ENCODE measurements around the gene EIF3A. TPM values are rescaled to one million over a fixed set of nuclear protein-coding genes. Genes with fewer than 3 reads are reported as not detected.

Gene EIF3A
- 100 to 1,000 TPM; 127 to 131 TPM for total RNA-seq

GRCh38 chr10:119080521-119081259, at the start of gene EIF3A:
EIF3A (minus strand) TSS chr10:119080817; CDS start chr10:119080676, 141 bp downstream.
- H3K9me3 Mint-ChIP-seq, result no peaks in the 10 kb centered on the region
- DNase-seq, result peak; percentile 90
- TF ChIP-seq CTCF (IDR thresholded peaks at IDR 0.05), result no peak
- peak within 1 kb of the TSS; percentile 87 for H3K4me3 Mint-ChIP-seq
- intact Hi-C loops (cut with micrococcal nuclease), result no loop called here
- POLR2A ChIA-PET, result interaction anchor here (0.8 to 3.6 kb wide), 11 partner anchors 9 to 122 kb away, joined by 3 to 20 read pairs (median 5); no protein-coding TSS in a partner anchor
- peak within 1 kb of the TSS; percentile 95 for H3K27ac Mint-ChIP-seq
- H3K4me1 Mint-ChIP-seq (ENCODE audit: low read depth), result peaks cover 25% of the 10 kb centered on the region
- no peaks in the 10 kb centered on the region for H3K27me3 Mint-ChIP-seq
- peaks cover 43% of the 10 kb centered on the region for H3K36me3 Mint-ChIP-seq (ENCODE audit: low read depth)
- ATAC-seq, result peak; percentile 81
- CTCF ChIA-PET, result interaction anchor here (0.8 kb wide), 1 partner anchor 128 kb away, joined by 3 read pairs; no protein-coding TSS in a partner anchor

GRCh38 chr10:119129721-119130120, 49.1 kb upstream of the EIF3A start:
- ATAC-seq (no peak), DNase-seq (no peak)
- no peak overlapping the region for H3K27ac Mint-ChIP-seq
- ChIA-PET POLR2A (interaction anchor here (2.3 kb wide), 1 partner anchor 9 kb away, joined by 11 read pairs; no protein-coding TSS in a partner anchor), CTCF (interaction anchor here (1.5 kb wide), 1 partner anchor 9 kb away, joined by 3 read pairs; no protein-coding TSS in a partner anchor)
- no peak overlapping the region for H3K4me3 Mint-ChIP-seq
- H3K27me3 Mint-ChIP-seq, result no peaks in the 10 kb centered on the region
- H3K4me1 Mint-ChIP-seq (ENCODE audit: low read depth), result peaks cover 35% of the 10 kb centered on the region
- H3K36me3 Mint-ChIP-seq (ENCODE audit: low read depth), result peaks cover 56% of the 10 kb centered on the region
- H3K9me3 Mint-ChIP-seq, result no peaks in the 10 kb centered on the region
- intact Hi-C loops (cut with micrococcal nuclease), result no loop called here
- no peak for TF ChIP-seq CTCF (IDR thresholded peaks at IDR 0.05)

GRCh38 chr10:119125942-119126341, 45.3 kb upstream of the EIF3A start:
- intact Hi-C loops (cut with micrococcal nuclease), result no loop called here
- POLR2A ChIA-PET, result no interaction called here
- H3K9me3 Mint-ChIP-seq, result no peaks in the 10 kb centered on the region
- H3K4me3 Mint-ChIP-seq, result no peak overlapping the region
- peaks cover 7% of the 10 kb centered on the region for H3K4me1 Mint-ChIP-seq (ENCODE audit: low read depth)
- ATAC-seq (no peak), DNase-seq (no peak)
- CTCF ChIA-PET, result interaction anchor here (1.3 kb wide), 1 partner anchor 57 kb away, joined by 3 read pairs; no protein-coding TSS in a partner anchor
- peaks cover 39% of the 10 kb centered on the region for H3K36me3 Mint-ChIP-seq (ENCODE audit: low read depth)
- TF ChIP-seq CTCF (IDR thresholded peaks at IDR 0.05), result no peak
- no peaks in the 10 kb centered on the region for H3K27me3 Mint-ChIP-seq
- no peak overlapping the region for H3K27ac Mint-ChIP-seq

GRCh38 chr10:119120875-119121274, 40.3 kb upstream of the EIF3A start:
- intact Hi-C loops (cut with micrococcal nuclease), result no loop called here
- Mint-ChIP-seq H3K27me3 (no peaks in the 10 kb centered on the region), H3K9me3 (no peaks in the 10 kb centered on the region), H3K36me3 (ENCODE audit: low read depth) (peaks cover 19% of the 10 kb centered on the region), H3K27ac (peak overlapping the region; percentile 46), H3K4me1 (ENCODE audit: low read depth) (peaks cover 10% of the 10 kb centered on the region), H3K4me3 (no peak overlapping the region)
- TF ChIP-seq CTCF (IDR thresholded peaks at IDR 0.05), result no peak
- ChIA-PET CTCF (interaction anchor here (1.1 to 1.3 kb wide), 2 partner anchors 9 to 10 kb away, joined by 3 read pairs; no protein-coding TSS in a partner anchor), POLR2A (interaction anchor here (2.6 kb wide), 1 partner anchor 10 kb away, joined by 11 read pairs; no protein-coding TSS in a partner anchor)
- DNase-seq (no peak), ATAC-seq (no peak)

GRCh38 chr10:119120413-119120867, 39.8 kb upstream of the EIF3A start:
- H3K4me3 Mint-ChIP-seq, result no peak overlapping the region

More at GRCh38 chr10:119120413-119120867, 39.8 kb upstream of the EIF3A start:
- H3K27ac Mint-ChIP-seq, result peak overlapping the region; percentile 46
- TF ChIP-seq CTCF (IDR thresholded peaks at IDR 0.05), result no peak
- no peaks in the 10 kb centered on the region for H3K9me3 Mint-ChIP-seq
- H3K36me3 Mint-ChIP-seq (ENCODE audit: low read depth), result peaks cover 17% of the 10 kb centered on the region
- peaks cover 10% of the 10 kb centered on the region for H3K4me1 Mint-ChIP-seq (ENCODE audit: low read depth)
- ChIA-PET CTCF (interaction anchor here (1.1 to 1.3 kb wide), 2 partner anchors 9 to 11 kb away, joined by 3 read pairs; no protein-coding TSS in a partner anchor), POLR2A (interaction anchor here (2.6 kb wide), 1 partner anchor 10 kb away, joined by 11 read pairs; no protein-coding TSS in a partner anchor)
- peak; percentile 68 for ATAC-seq
- H3K27me3 Mint-ChIP-seq, result no peaks in the 10 kb centered on the region
- intact Hi-C loops (cut with micrococcal nuclease), result no loop called here
- no peak for DNase-seq
